NCI-H2227 (cell line): Measurements from ENCODE around the gene SLC25A24.
"Not testable (repeated sequence)": the region's sequence is repeated elsewhere in the genome, so short reads cannot be mapped to it uniquely, and the experiment has no call there.

ENCODE experiments used
- DNase-seq: peaks from one replicate; lab custom pipeline; 2025; ENCODE audit not compliant: unreplicated experiment; lab: John Stamatoyannopoulos, UW

Gene SLC25A24

GRCh38 chr1:108199781-108200686 lies at the start of gene SLC25A24:
Gene SLC25A24 (minus strand): TSS chr1:108200343. CDS start chr1:108200138, 205 bp downstream.
- DNase-seq: peak; percentile 89

- not testable (repeated sequence) for DNase-seq
These were observed 43.8 kb upstream of the SLC25A24 start, which contains the start of gene NBPF4 for GRCh38 chr1:108243976-108244375. Gene NBPF4 (minus strand): TSS chr1:108244076. CDS start chr1:108243761, 315 bp downstream.

- not testable (repeated sequence) for DNase-seq
These were observed 39.3 kb upstream of the SLC25A24 start for GRCh38 chr1:108239426-108239825.

GRCh38 chr1:108235308-108235707 lies 35.2 kb upstream of the SLC25A24 start:
- DNase-seq: not testable (repeated sequence)

- DNase-seq: not testable (repeated sequence)
These were observed 32.0 kb upstream of the SLC25A24 start for GRCh38 chr1:108232183-108232582.

GRCh38 chr1:108229976-108230375 lies 29.8 kb upstream of the SLC25A24 start:
- DNase-seq: not testable (repeated sequence)

GRCh38 chr1:108227772-108228171 lies 27.6 kb upstream of the SLC25A24 start:
- not testable (repeated sequence) for DNase-seq

GRCh38 chr1:108226855-108227254 lies 26.7 kb upstream of the SLC25A24 start:
- not testable (repeated sequence) for DNase-seq

GRCh38 chr1:108223226-108223625 lies 23.1 kb upstream of the SLC25A24 start:
- not testable (repeated sequence) for DNase-seq

- not testable (repeated sequence) for DNase-seq
These were observed 17.5 kb upstream of the SLC25A24 start for GRCh38 chr1:108217515-108218174.

GRCh38 chr1:108217007-108217406 lies 16.9 kb upstream of the SLC25A24 start:
- not testable (repeated sequence) for DNase-seq

- not testable (repeated sequence) for DNase-seq
These were observed 16.1 kb upstream of the SLC25A24 start for GRCh38 chr1:108216028-108216890.

GRCh38 chr1:108214641-108215465 lies 14.7 kb upstream of the SLC25A24 start:
- DNase-seq: peak; percentile 19

- DNase-seq: no peak
These were observed 10.9 kb upstream of the SLC25A24 start for GRCh38 chr1:108211014-108211413.

GRCh38 chr1:108209456-108210108 lies 9.4 kb upstream of the SLC25A24 start:
- DNase-seq: no peak

- peak; percentile 7 for DNase-seq
These were observed 8.7 kb upstream of the SLC25A24 start for GRCh38 chr1:108208724-108209446.

- DNase-seq: not testable (repeated sequence)
These were observed 3.4 kb upstream of the SLC25A24 start for GRCh38 chr1:108203582-108203981.

GRCh38 chr1:108201687-108202086 lies 1.5 kb upstream of the SLC25A24 start:
- no peak for DNase-seq

- peak; percentile 80 for DNase-seq
These were observed 526 bp upstream of the SLC25A24 start for GRCh38 chr1:108200687-108201051.
